H9 (cell line): ENCODE results near the gene RBSN. TPM values are rescaled to one million over a fixed set of nuclear protein-coding genes. Genes with fewer than 3 reads are reported as not detected.

ENCODE experiments used
- DNase-seq: peaks from one replicate; pipeline ENCODE4 v3.0.0-alpha.2; 2017
- H2AFZ ChIP-seq: one replicate; pipeline ENCODE4 v1.6.1; 2013; ENCODE audit warnings: mild to moderate bottlenecking, low read length, control low read depth, moderate library complexity
- H2AK5ac ChIP-seq: 2 replicates; pipeline ENCODE4 v1.6.1; 2013; ENCODE audit warnings: low read length, control low read depth, mixed read lengths; ENCODE audit not compliant: insufficient read length
- H2BK120ac ChIP-seq: one replicate; pipeline ENCODE4 v1.6.1; 2013; ENCODE audit warnings: low read depth, mild to moderate bottlenecking, low read length, control low read depth, inconsistent platforms; ENCODE audit not compliant: poor library complexity, severe bottlenecking
- H2BK12ac ChIP-seq: 2 replicates; pipeline ENCODE4 v1.6.1; 2013; ENCODE audit warnings: low read length, control low read depth, mixed read lengths, low read depth; ENCODE audit not compliant: insufficient read length
- H2BK15ac ChIP-seq: 2 replicates; pipeline ENCODE4 v1.6.1; 2013; ENCODE audit warnings: low read depth, low read length, control low read depth
- H2BK20ac ChIP-seq: one replicate; pipeline ENCODE4 v1.6.1; 2013; ENCODE audit warnings: low read depth, mild to moderate bottlenecking, low read length, control low read depth, inconsistent platforms; ENCODE audit not compliant: poor library complexity, severe bottlenecking
- H2BK5ac ChIP-seq: 2 replicates; pipeline ENCODE4 v1.6.1; 2013; ENCODE audit warnings: low read length, control low read depth, mixed read lengths; ENCODE audit not compliant: insufficient read length
- H3K14ac ChIP-seq: 2 replicates; pipeline ENCODE4 v1.6.1; 2013; ENCODE audit warnings: low read length, control low read depth; ENCODE audit not compliant: insufficient read depth
- H3K18ac ChIP-seq: 2 replicates; pipeline ENCODE4 v1.6.1; 2013; ENCODE audit warnings: low read depth, mild to moderate bottlenecking, mixed read lengths, low read length, control low read depth; ENCODE audit not compliant: insufficient read length
- H3K23ac ChIP-seq: 2 replicates; pipeline ENCODE4 v1.6.1; 2013; ENCODE audit warnings: low read length, control low read depth, mixed read lengths, low read depth; ENCODE audit not compliant: insufficient read length
- H3K23me2 ChIP-seq: 2 replicates; pipeline ENCODE4 v1.6.1; 2013; ENCODE audit warnings: low read depth, mild to moderate bottlenecking, mixed read lengths, low read length, control low read depth; ENCODE audit not compliant: insufficient read length, poor library complexity, severe bottlenecking
- H3K27ac ChIP-seq: 2 replicates; pipeline ENCODE4 v1.5.1; 2013; ENCODE audit warnings: low read length, control low read depth, mixed read lengths, low read depth; ENCODE audit not compliant: insufficient read length
- H3K27me3 ChIP-seq: 2 replicates; pipeline ENCODE4 v1.6.1; 2013; ENCODE audit warnings: low read length, control low read depth, inconsistent platforms; ENCODE audit not compliant: insufficient read depth
- H3K4ac ChIP-seq: 2 replicates; pipeline ENCODE4 v1.6.1; 2013; ENCODE audit warnings: low read depth, mild to moderate bottlenecking, control low read depth, inconsistent platforms, low read length, moderate library complexity
- H3K4me1 ChIP-seq: 2 replicates; pipeline ENCODE4 v1.6.1; 2013; ENCODE audit warnings: low read length, control low read depth, inconsistent platforms; ENCODE audit not compliant: insufficient read depth
- H3K4me2 ChIP-seq: 2 replicates; pipeline ENCODE4 v1.6.1; 2013; ENCODE audit warnings: low read length, control low read depth, mixed read lengths; ENCODE audit not compliant: insufficient read length, insufficient read depth
- H3K56ac ChIP-seq: 2 replicates; pipeline ENCODE4 v1.6.1; 2013; ENCODE audit warnings: low read depth, mild to moderate bottlenecking, mixed read lengths, low read length, control low read depth; ENCODE audit not compliant: insufficient read length
- H3K79me1 ChIP-seq: 2 replicates; pipeline ENCODE4 v1.6.1; 2013; ENCODE audit warnings: low read depth, mild to moderate bottlenecking, moderate library complexity, low read length, control low read depth, inconsistent platforms; ENCODE audit not compliant: insufficient read depth, poor library complexity, severe bottlenecking
- H3K79me2 ChIP-seq: 2 replicates; pipeline ENCODE4 v1.6.1; 2013; ENCODE audit warnings: low read length, control low read depth, inconsistent platforms; ENCODE audit not compliant: insufficient read depth
- H3K9ac ChIP-seq: 2 replicates; pipeline ENCODE4 v1.6.1; 2013; ENCODE audit warnings: low read length, control low read depth, mixed read lengths; ENCODE audit not compliant: insufficient read length; ENCODE audit errors: extremely low read depth
- H3K9me3 ChIP-seq: one replicate; pipeline ENCODE4 v1.6.1; 2013; ENCODE audit warnings: low read depth, low read length, inconsistent platforms; ENCODE audit not compliant: control insufficient read depth
- H3T11ph ChIP-seq: one replicate; pipeline ENCODE4 v1.6.1; 2013; ENCODE audit warnings: mild to moderate bottlenecking, low read length, control low read depth, inconsistent platforms
- H4K20me1 ChIP-seq: one replicate; pipeline ENCODE4 v1.6.1; 2013; ENCODE audit not compliant: control insufficient read depth, insufficient read length, insufficient read depth
- H4K5ac ChIP-seq: 2 replicates; pipeline ENCODE4 v1.6.1; 2013; ENCODE audit warnings: low read depth, mild to moderate bottlenecking, mixed read lengths, low read length, control low read depth; ENCODE audit not compliant: insufficient read length
- H4K8ac ChIP-seq: replicated peaks from 2 replicates; pipeline ENCODE4 v1.6.1; 2013; ENCODE audit warnings: low read length, control low read depth, mixed read lengths, low read depth; ENCODE audit not compliant: insufficient read length
- H4K91ac ChIP-seq: 2 replicates; pipeline ENCODE4 v1.6.1; 2013; ENCODE audit warnings: low read depth, mild to moderate bottlenecking, moderate library complexity, mixed read lengths, low read length, control low read depth; ENCODE audit not compliant: insufficient read length
- H3K27ac Mint-ChIP-seq, 3 experiments: 2 replicates in 2 of 3; 3 replicates in 1 of 3; pipeline ENCODE4 v1.8.0; 2020 to 2021; ENCODE audit warnings: mixed read lengths in 3 of 3, mild to moderate bottlenecking in 1 of 3, moderate library complexity in 1 of 3
- H3K27me3 Mint-ChIP-seq: 2 replicates; pipeline ENCODE4 v1.8.0; 2021; ENCODE audit warnings: low read depth, mild to moderate bottlenecking, moderate library complexity, mixed read lengths
- H3K36me3 Mint-ChIP-seq, 3 experiments: 2 replicates in 2 of 3; 3 replicates in 1 of 3; pipeline ENCODE4 v1.8.0; 2020 to 2021; ENCODE audit warnings: low read depth in 3 of 3, mixed read lengths in 3 of 3; ENCODE audit not compliant: insufficient read depth in 1 of 3
- H3K4me1 Mint-ChIP-seq, 2 experiments: 2 replicates each; pipeline ENCODE4 v1.8.0; 2020; ENCODE audit warnings: mixed read lengths in 2 of 2
- H3K4me3 Mint-ChIP-seq, 2 experiments: 2 replicates in 1 of 2; 3 replicates in 1 of 2; pipeline ENCODE4 v1.8.0; 2020 to 2021; ENCODE audit warnings: mild to moderate bottlenecking in 2 of 2, mixed read lengths in 2 of 2, moderate library complexity in 1 of 2
- H3K9me3 Mint-ChIP-seq, 2 experiments: 2 replicates in 1 of 2; 3 replicates in 1 of 2; pipeline ENCODE4 v1.8.0; 2020; ENCODE audit warnings: mild to moderate bottlenecking in 2 of 2, mixed read lengths in 2 of 2, moderate library complexity in 1 of 2
- CTCF ChIP-seq: fragments of 200-600 bp; sonication (generic); conservative IDR thresholded peaks from 3 replicates; pipeline ENCODE4 v1.8.0; 2021; ENCODE audit warnings: antibody characterized with exemption, mild to moderate bottlenecking
- WGBS: extraction: QIAGEN DNeasy Blood & Tissue Kit; methylation state at CpG from one replicate; pipeline ENCODE4 v1.1.7; 2013; ENCODE audit warnings: missing lambda C conversion rate, low lambda C conversion rate, mixed read lengths; ENCODE audit not compliant: insufficient read length; ENCODE audit errors: extremely low coverage; 5-methylcytosine and 5-hydroxymethylcytosine counted together
- total RNA-seq: library from RNA; stranded (reverse); gene quantifications from 2 replicates; pipeline ENCODE4 v1.2.1, GENCODE V29; 2021

The RBSN gene
- total RNA-seq, 1 experiment from 2014 or later: 16.0 TPM

- Histone ChIP-seq H3K27ac (no peak overlapping the region), H3T11ph (no peak overlapping the region), H2BK12ac (no peak overlapping the region), H4K20me1 (no peaks in the 10 kb centered on the region), H2AFZ (no peak overlapping the region), H2BK20ac (no peak overlapping the region), H4K5ac (no peak overlapping the region), H3K4me1 (peaks cover 2% of the 10 kb centered on the region; the same call in 1 of the 2 replicates), H2BK15ac (no peak overlapping the region), H3K56ac (no peak overlapping the region), H3K18ac (no peak overlapping the region), H4K91ac (no peak overlapping the region), H3K4ac (no peak overlapping the region), H2AK5ac (no peak overlapping the region), H2BK5ac (no peak overlapping the region), H3K79me1 (peaks cover 6% of the 10 kb centered on the region), H4K8ac (no peak overlapping the region), H2BK120ac (no peak overlapping the region), H3K9me3 (no peaks in the 10 kb centered on the region), H3K14ac (no peak overlapping the region), H3K4me2 (no peak overlapping the region), H3K9ac (no peak overlapping the region), H3K79me2 (peaks cover 4% of the 10 kb centered on the region; the same call in 1 of the 2 replicates), H3K27me3 (no peaks in the 10 kb centered on the region; the same call in 1 of the 2 replicates), H3K23ac (no peak overlapping the region), H3K23me2 (peaks cover 17% of the 10 kb centered on the region)
- no peak overlapping the region for H3K4me3 Mint-ChIP-seq
- DNase-seq: no peak
- TF ChIP-seq CTCF: no peak
- H3K27ac Mint-ChIP-seq: no peak overlapping the region
- peaks cover 20 to 24% of the 10 kb centered on the region in 2 experiments for H3K4me1 Mint-ChIP-seq
- no peaks in the 10 kb centered on the region; a peak in 1 of 5 replicates for H3K9me3 Mint-ChIP-seq
- H3K27me3 Mint-ChIP-seq: peaks cover 3% of the 10 kb centered on the region; the same call in 1 of the 2 replicates
- no CpG with 5 or more reads among the region's 3 CpGs for WGBS
- H3K36me3 Mint-ChIP-seq: no peaks in the 10 kb centered on the region
Measured at GRCh38 chr3:15102836-15103235, 3.9 kb upstream of the RBSN start.
